GM12878 (cell line): ENCODE data around the gene NXN.

Experiments
- CEBPB ChIP-seq, 2 experiments: fragments of 150-350 bp in 1 of 2; IDR thresholded peaks; 2 replicates each; pipeline ENCODE4 v1.6.1; 2012 to 2014; ENCODE audit warnings: low read depth in 2 of 2, low read length in 2 of 2, borderline replicate concordance in 1 of 2, inconsistent platforms in 1 of 2
- CTCF ChIP-seq, 3 experiments: IDR thresholded peaks in 2 of 3; conservative IDR thresholded peaks in 1 of 3; 2 replicates each; pipeline ENCODE4 v1.5.1; 2011; ENCODE audit warnings: low read depth in 3 of 3, low read length in 3 of 3, mild to moderate bottlenecking in 3 of 3, control low read depth in 2 of 3, moderate library complexity in 2 of 3, inconsistent platforms in 1 of 3, mixed read lengths in 1 of 3; ENCODE audit not compliant: control insufficient read depth in 2 of 3, insufficient read depth in 1 of 3; ENCODE audit errors: extremely low read depth in 1 of 3
- EZH2 ChIP-seq: IDR thresholded peaks from 2 replicates; pipeline ENCODE4 v1.6.1; 2012; ENCODE audit warnings: low read depth, mild to moderate bottlenecking, control low read depth, inconsistent platforms, low read length, borderline replicate concordance; ENCODE audit not compliant: control insufficient read depth
- POLR2A ChIP-seq: IDR thresholded peaks from 2 replicates; pipeline ENCODE4 v1.6.1; 2011; ENCODE audit warnings: low read depth, mild to moderate bottlenecking, low read length
- ZZZ3 ChIP-seq: IDR thresholded peaks from 2 replicates; pipeline ENCODE4 v1.6.1; 2011; ENCODE audit warnings: low read depth; ENCODE audit not compliant: control insufficient read depth, insufficient read length

- TF ChIP-seq EZH2, result no peak
- TF ChIP-seq CTCF (IDR thresholded peaks at IDR 0.05 in 2 of 3, conservative IDR thresholded peaks at IDR 0.05 in 1 of 3; ENCODE audit: control insufficient read depth in 2 of 3, extremely low read depth in 1 of 3, insufficient read depth in 1 of 3, low read depth in 3 of 3, low read length in 3 of 3), result no peak
- no peak for TF ChIP-seq CEBPB (IDR thresholded peaks at IDR 0.05; ENCODE audit: borderline replicate concordance in 1 of 2, low read depth in 2 of 2, low read length in 2 of 2)
- TF ChIP-seq POLR2A, result no peak
- TF ChIP-seq ZZZ3, result no peak
These were observed 143.4 kb downstream of the NXN start for GRCh38 chr17:836151-836550.
